Heart left ventricle (tissue), 16 donors: ENCODE results near the gene PSPH. TPM values are rescaled to one million over a fixed set of nuclear protein-coding genes. Genes with fewer than 3 reads are reported as not detected.
A peak's percentile ranks its signal among the peaks of the same experiment; 100 is the strongest.
"Not testable (repeated sequence)": the region's sequence is repeated elsewhere in the genome, so short reads cannot be mapped to it uniquely, and the experiment has no call there.

Experiments
- ATAC-seq, 4 donors: fragments of 200-7000 bp; cut with Tn5 transposase; one replicate each; pipeline ENCODE4 v1.9.1; 2020 to 2022; ENCODE audit warnings: moderate library complexity in 4 of 4, mild to moderate bottlenecking in 3 of 4, moderate number of reproducible peaks in 1 of 4
- DNase-seq, 5 donors: peaks; one replicate each; pipeline ENCODE4 v3.0.0-alpha.2; 2020
- H3K27ac ChIP-seq, 12 donors: fragments of 200-600 bp; sonication (generic) in 4 of 12; one replicate each; pipeline versions ENCODE4 v1.5.0 to v1.8.0; 2016 to 2022; ENCODE audit warnings: mild to moderate bottlenecking in 2 of 12
- H3K27me3 ChIP-seq, 9 donors: fragments of 200-600 bp; sonication (generic) in 2 of 9; one replicate each; pipeline versions ENCODE4 v1.5.1 to v1.8.0; 2016 to 2022; ENCODE audit warnings: mild to moderate bottlenecking in 3 of 9
- H3K36me3 ChIP-seq, 9 donors: fragments of 200-600 bp; sonication (generic) in 2 of 9; one replicate each; pipeline versions ENCODE4 v1.5.0 to v1.8.0; 2018 to 2022; ENCODE audit warnings: mild to moderate bottlenecking in 2 of 9
- H3K4me1 ChIP-seq, 12 donors: fragments of 200-600 bp; sonication (generic) in 4 of 12; one replicate each; pipeline versions ENCODE4 v1.5.0 to v1.8.0; 2016 to 2022; ENCODE audit warnings: mild to moderate bottlenecking in 3 of 12
- H3K4me3 ChIP-seq, 12 donors: fragments of 200-600 bp; sonication (generic) in 4 of 12; one replicate each; pipeline versions ENCODE4 v1.5.0 to v1.8.0; 2017 to 2022; ENCODE audit warnings: mild to moderate bottlenecking in 9 of 12, moderate library complexity in 4 of 12
- H3K9me3 ChIP-seq, 12 donors: fragments of 200-600 bp; sonication (generic) in 4 of 12; one replicate each; pipeline versions ENCODE4 v1.5.0 to v1.8.0; 2016 to 2022; ENCODE audit warnings: mild to moderate bottlenecking in 1 of 12
- POLR2A ChIP-seq, 2 donors: fragments of 450-650 bp; IDR thresholded peaks; one replicate each; pipeline ENCODE4 v1.6.1; 2017; ENCODE audit warnings: antibody characterized with exemption in 2 of 2, mild to moderate bottlenecking in 2 of 2, moderate library complexity in 2 of 2
- WGBS, 4 donors: extraction: QIAGEN DNeasy Blood & Tissue Kit in 2 of 4; methylation state at CpG; one replicate each; pipeline versions ENCODE4 v1.1.5 to v1.1.7; 2013 to 2018; 5-methylcytosine and 5-hydroxymethylcytosine counted together
- intact Hi-C, 10 donors: fragments of 100-400 bp; cut with DNase I; formaldehyde crosslinking; loops; one replicate each; pipeline versions ENCODE4 v1.11.1 to v1.14.2; 2022
- polyA plus RNA-seq, 2 donors: library from polyadenylated mRNA; stranded (reverse); fragments of 200-250 nt; gene quantifications; one replicate each; pipeline ENCODE4 v1.2.3, GENCODE V29; 2013
- total RNA-seq, 9 donors: library from RNA; depleted of rRNA in 2 of 9; stranded (reverse); fragments of >200 nt in 2 of 9; fragmentation: NEBNext Ultra II Directional in 3 of 9; extraction: Animal tissue kit (Norgen Biotek cat#: 25700) in 3 of 9; gene quantifications; one replicate each; pipeline versions ENCODE4 v1.1.0 to v1.2.4, GENCODE V29; 2016 to 2023
- TF ChIP-seq, protein P1 (sequence below), 12 donors: fragments of 200-600 bp; sonication (generic) in 4 of 12; IDR thresholded peaks; one replicate each; pipeline versions ENCODE4 v1.5.0 to v1.8.0; 2018 to 2022; ENCODE audit warnings: antibody characterized with exemption in 12 of 12, mild to moderate bottlenecking in 5 of 12
- donor health status: ischemic (EF 13 %, LVEDD 7.1; RV severe dilation, severe dysfunction).
- donor health status: healthy with polysubstance abuse.
- donor health status: DM: no; HTN: yes; CAD: no.
- donor health status: DM: no; HTN: no; CAD: no.
- donor health status: ischemic (EF 25% LVEDD 6.9; RV normal size, moderate dysfunction).
- donor health status: ischemic (EF 25% LVEDD 5.7; RV mildly dilated, moderate dysfunction).
- donor health status: healthy.
- donor health status: DM: yes; HTN: yes; CAD: no.
- donor health status: ischemic (EF 35%, LVEDD 5.7; RV mildly dilated, moderate dysfunction).
- donor health status: nonischemic (EF 11% LVEDD 7.7; RV severe dilation, severe dysfunction).
- donor health status: DM: yes; HTN: yes; CAD: no.
- donor health status: PGD.
- donor health status: ischemic (EF 29% LVEDD 5.4; RV normal size, mild dysfunction).
- donor health status: nonischemic (EF 23%, LVEDD 6.1; RV moderate dilation, normal function).

The PSPH gene
- total and polyA plus RNA-seq, 11 donors = 3.5 to 15.9 (median 8.9) TPM

DNA sequence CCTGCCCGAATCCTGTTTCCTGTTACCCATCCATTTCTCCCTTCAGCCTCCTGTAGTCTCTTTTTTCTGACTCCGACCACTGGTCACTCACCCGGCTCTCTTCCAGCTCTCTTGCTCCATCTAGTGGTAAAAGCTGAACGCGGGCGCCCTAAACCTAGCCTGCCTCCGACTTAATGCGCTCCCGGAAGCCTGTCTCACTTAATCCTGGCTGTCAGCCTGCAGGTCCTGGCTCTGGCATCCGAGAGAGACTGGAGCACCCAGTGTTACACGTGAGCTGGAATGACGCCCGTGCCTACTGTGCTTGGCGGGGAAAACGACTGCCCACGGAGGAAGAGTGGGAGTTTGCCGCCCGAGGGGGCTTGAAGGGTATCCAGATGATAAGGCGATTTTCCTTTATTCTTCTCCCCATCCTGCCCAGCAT is 23.1 kb upstream of the PSPH start:
- H3K36me3 ChIP-seq = peaks cover 0 to 59% (median 45%) of the 10 kb centered on the region in 9 donors
- H3K9me3 ChIP-seq = no peaks in the 10 kb centered on the region
- H3K27ac ChIP-seq = peak overlapping the region in 4 of 12 donors; percentile 4 to 71 (median 51)
- TF ChIP-seq, protein P1, sequence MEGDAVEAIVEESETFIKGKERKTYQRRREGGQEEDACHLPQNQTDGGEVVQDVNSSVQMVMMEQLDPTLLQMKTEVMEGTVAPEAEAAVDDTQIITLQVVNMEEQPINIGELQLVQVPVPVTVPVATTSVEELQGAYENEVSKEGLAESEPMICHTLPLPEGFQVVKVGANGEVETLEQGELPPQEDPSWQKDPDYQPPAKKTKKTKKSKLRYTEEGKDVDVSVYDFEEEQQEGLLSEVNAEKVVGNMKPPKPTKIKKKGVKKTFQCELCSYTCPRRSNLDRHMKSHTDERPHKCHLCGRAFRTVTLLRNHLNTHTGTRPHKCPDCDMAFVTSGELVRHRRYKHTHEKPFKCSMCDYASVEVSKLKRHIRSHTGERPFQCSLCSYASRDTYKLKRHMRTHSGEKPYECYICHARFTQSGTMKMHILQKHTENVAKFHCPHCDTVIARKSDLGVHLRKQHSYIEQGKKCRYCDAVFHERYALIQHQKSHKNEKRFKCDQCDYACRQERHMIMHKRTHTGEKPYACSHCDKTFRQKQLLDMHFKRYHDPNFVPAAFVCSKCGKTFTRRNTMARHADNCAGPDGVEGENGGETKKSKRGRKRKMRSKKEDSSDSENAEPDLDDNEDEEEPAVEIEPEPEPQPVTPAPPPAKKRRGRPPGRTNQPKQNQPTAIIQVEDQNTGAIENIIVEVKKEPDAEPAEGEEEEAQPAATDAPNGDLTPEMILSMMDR (IDR thresholded peaks at IDR 0.05) = peak; percentile 80 to 96 (median 94)
- peak in 1 of 2 donors; percentile 36 for TF ChIP-seq POLR2A (IDR thresholded peaks at IDR 0.05)
- ATAC-seq (peak; percentile 90 to 95 (median 94)), DNase-seq (peak; percentile 84 to 94 (median 87))
- WGBS, 4 donors = 9 to 14% (median 12%) methylated on average over 19 of the region's 19 CpGs
- H3K4me1 ChIP-seq = peaks cover 5 to 18% (median 14%) of the 10 kb centered on the region in 12 donors
- H3K27me3 ChIP-seq = no peaks in the 10 kb centered on the region
- intact Hi-C loops = loop anchor here (1.0 to 10.0 kb wide), 9 partner anchors 67 to 434 kb away; partner anchors contain the start of gene NIPSNAP2 (in 2 of the 10)
- H3K4me3 ChIP-seq = no peak overlapping the region

DNA sequence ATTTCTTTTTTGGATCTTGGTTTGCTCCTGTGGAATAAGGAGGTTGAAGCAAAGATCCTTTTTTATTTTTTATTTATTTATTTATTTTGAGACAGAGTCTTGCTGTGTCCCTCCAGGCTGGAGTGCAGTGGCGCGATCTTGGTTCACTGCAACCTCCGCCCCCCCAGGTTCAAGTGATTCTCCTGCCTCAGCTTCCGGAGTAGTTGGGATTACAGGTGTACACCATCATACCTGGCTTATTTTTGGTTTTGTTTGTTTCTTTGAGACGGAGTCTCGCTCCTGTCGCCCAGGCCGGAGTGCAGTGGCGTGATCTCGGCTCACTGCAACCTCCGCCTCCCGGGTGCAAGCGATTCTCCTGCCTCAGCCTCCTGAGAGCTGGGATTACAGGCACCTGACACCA is 15.1 kb upstream of the PSPH start:
- DNase-seq, H3K27me3 ChIP-seq, H3K27ac ChIP-seq, H3K9me3 ChIP-seq, H3K4me3 ChIP-seq, ATAC-seq: not testable (repeated sequence)
- WGBS, 4 donors = 95 to 99% (median 97%) methylated on average over 13 of the region's 13 CpGs
- Histone ChIP-seq H3K36me3 (peaks cover 0 to 60% (median 51%) of the 10 kb centered on the region in 9 donors), H3K4me1 (peaks cover 0 to 32% (median 11%) of the 10 kb centered on the region in 12 donors)
- intact Hi-C loops = loop anchor here in 1 of 10 donors (10.0 kb wide), 1 partner anchor 172 kb away; no protein-coding TSS in a partner anchor

DNA sequence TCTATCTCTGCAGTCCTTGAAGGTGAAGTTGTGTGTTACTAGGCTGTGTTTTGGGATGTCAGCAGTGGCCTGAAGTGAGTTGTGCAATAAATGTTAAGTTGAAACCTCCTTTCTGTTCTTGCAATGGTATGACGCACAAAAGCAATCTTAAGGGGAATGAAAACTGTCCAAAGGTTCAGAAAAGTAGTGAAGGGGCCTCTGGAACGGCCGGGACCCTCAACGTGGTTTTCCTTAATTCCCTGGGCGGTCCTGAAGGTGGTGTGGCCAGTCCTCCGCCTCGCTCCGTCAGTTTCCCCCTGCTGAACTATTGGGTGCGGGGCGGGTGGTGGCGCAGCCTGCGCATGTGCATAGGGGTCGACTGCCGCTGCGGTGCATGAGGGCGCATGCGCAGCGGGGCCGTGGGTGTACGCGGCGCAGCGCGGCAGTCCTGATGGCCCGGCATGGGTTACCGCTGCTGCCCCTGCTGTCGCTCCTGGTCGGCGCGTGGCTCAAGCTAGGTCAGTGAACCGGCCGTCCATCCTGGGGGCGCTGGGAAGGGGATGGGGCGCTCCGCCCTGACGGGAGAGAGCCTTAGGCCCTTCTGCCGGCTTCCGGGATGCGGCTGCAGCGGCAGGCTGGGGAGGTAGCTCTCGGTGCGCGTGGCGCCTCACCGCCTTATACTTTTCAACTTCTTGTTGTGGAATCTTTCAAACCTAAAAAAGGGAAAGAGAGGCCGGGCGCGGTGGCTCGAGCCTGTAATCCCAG is 12.8 kb upstream of the PSPH start, which contains the start of gene SUMF2:
TSS of gene SUMF2 (plus strand) at position 405 of the 744 bp plus-strand sequence. CDS start at position 431, 26 bp downstream.
- Histone ChIP-seq H3K27me3 (no peaks in the 10 kb centered on the region), H3K9me3 (no peaks in the 10 kb centered on the region), H3K36me3 (peaks cover 0 to 60% (median 51%) of the 10 kb centered on the region in 9 donors), H3K27ac (peak within 1 kb of the TSS; percentile 54 to 93 (median 90)), H3K4me3 (peak within 1 kb of the TSS; percentile 52 to 94 (median 76)), H3K4me1 (peaks cover 0 to 32% (median 11%) of the 10 kb centered on the region in 12 donors)
- TF ChIP-seq POLR2A (IDR thresholded peaks at IDR 0.05) = peak in 1 of 2 donors; percentile 83
- TF ChIP-seq, protein P1 (IDR thresholded peaks at IDR 0.05) = peak in 10 of 12 donors; percentile 5 to 50 (median 31)
- WGBS, 4 donors = 0 to 1% (median 1%) methylated on average over 13 to 49 of the region's 49 CpGs
- ATAC-seq = peak; percentile 99 to 100 (median 100)
- DNase-seq = peak; percentile 93 to 97 (median 95)
- intact Hi-C loops = loop anchor here in 3 of 10 donors (1.0 to 10.0 kb wide), 4 partner anchors 13 to 169 kb away; partner anchors contain the start of genes CCT6A (in 1 of the 3), NIPSNAP2 (in 1 of the 3) and PSPH (in 1 of the 3)

DNA sequence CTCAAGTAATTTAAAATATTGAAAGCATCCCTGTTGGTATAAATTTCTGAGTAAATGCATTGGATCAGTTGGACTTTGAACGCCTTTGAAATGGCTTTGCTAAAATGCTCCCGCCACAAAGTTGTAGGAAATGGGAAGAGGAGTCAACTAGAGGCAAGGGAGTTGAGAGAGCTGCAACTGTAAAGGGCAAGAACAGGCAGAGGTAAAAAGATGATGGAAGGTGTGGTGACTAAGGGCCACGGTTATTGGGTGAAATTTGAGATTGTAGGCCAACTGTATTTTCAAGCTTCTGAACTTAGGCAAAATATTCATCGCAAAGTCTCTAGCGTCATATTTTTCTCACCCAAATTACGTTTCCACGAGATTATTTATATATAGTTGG is 12.2 kb upstream of the PSPH start:
- intact Hi-C loops = loop anchor here in 3 of 10 donors (5.0 to 10.0 kb wide), 3 partner anchors 61 to 169 kb away; partner anchors contain the start of gene NIPSNAP2 (in 1 of the 3)
- ATAC-seq = no peak
- WGBS, 4 donors = 72 to 76% (median 74%) methylated on average over 7 of the region's 7 CpGs

More for the DNA sequence above, 12.2 kb upstream of the PSPH start:
- H3K27ac ChIP-seq = peak overlapping the region in 11 of 12 donors; percentile 86 to 93 (median 90)
- peaks cover 0 to 32% (median 11%) of the 10 kb centered on the region in 12 donors for H3K4me1 ChIP-seq
- no peaks in the 10 kb centered on the region for H3K27me3 ChIP-seq
- TF ChIP-seq, protein P1 (IDR thresholded peaks at IDR 0.05) = no peak
- TF ChIP-seq POLR2A (IDR thresholded peaks at IDR 0.05) = no peak
- no peak for DNase-seq
- peak overlapping the region in 10 of 12 donors; percentile 55 to 94 (median 77) for H3K4me3 ChIP-seq
- peaks cover 0 to 60% (median 51%) of the 10 kb centered on the region in 9 donors for H3K36me3 ChIP-seq
- no peaks in the 10 kb centered on the region for H3K9me3 ChIP-seq
